GM12878 (cell line): Measurements from ENCODE around the gene PIGQ. TPM values are rescaled to one million over a fixed set of nuclear protein-coding genes. Genes with fewer than 3 reads are reported as not detected.
A peak's percentile ranks its signal among the peaks of the same experiment; 100 is the strongest.

Experiments used
- BACH1 ChIP-seq: fragments of 450-650 bp; IDR thresholded peaks from 2 replicates; pipeline ENCODE4 v1.6.1; 2017; ENCODE audit warnings: mild to moderate bottlenecking, borderline replicate concordance
- CBX5 ChIP-seq: sonication (generic); IDR thresholded peaks from 2 replicates; pipeline ENCODE4 v1.6.1; 2016; ENCODE audit warnings: low read depth, moderate library complexity, mild to moderate bottlenecking, inconsistent platforms
- CHD1 ChIP-seq: IDR thresholded peaks from 2 replicates; pipeline ENCODE4 v1.6.1; 2012; ENCODE audit warnings: low read depth, low read length, improper control_type of control experiment
- GATAD2B ChIP-seq: fragments of 450-650 bp; conservative IDR thresholded peaks from 2 replicates; pipeline ENCODE4 v1.6.1; 2017; ENCODE audit warnings: low read depth, mild to moderate bottlenecking, moderate library complexity
- HDAC6 ChIP-seq: fragments of 200-600 bp; sonication (generic); IDR thresholded peaks from one replicate; pipeline ENCODE4 v1.8.0; 2017; ENCODE audit warnings: antibody characterized with exemption; ENCODE audit not compliant: unreplicated experiment
- IKZF2 ChIP-seq, 2 experiments: fragments of 450-650 bp; IDR thresholded peaks; 2 replicates each; pipeline ENCODE4 v1.6.1; 2017; ENCODE audit warnings: mild to moderate bottlenecking in 2 of 2, moderate library complexity in 2 of 2
- IRF3 ChIP-seq: fragments of 450-650 bp; IDR thresholded peaks from 2 replicates; pipeline ENCODE4 v1.6.1; 2014; ENCODE audit warnings: mild to moderate bottlenecking
- MXI1 ChIP-seq: fragments of 150-350 bp; IDR thresholded peaks from 2 replicates; pipeline ENCODE4 v1.6.1; 2011; ENCODE audit warnings: low read depth, mild to moderate bottlenecking, inconsistent platforms, low read length, improper control_type of control experiment
- MYC ChIP-seq: IDR thresholded peaks from 2 replicates; pipeline ENCODE4 v1.6.1; 2011; ENCODE audit warnings: mild to moderate bottlenecking, low read length, moderate library complexity, inconsistent platforms; ENCODE audit not compliant: insufficient read depth, insufficient replicate concordance, insufficient read length, severe bottlenecking
- NR2C1 ChIP-seq: fragments of 450-650 bp; IDR thresholded peaks from 2 replicates; pipeline ENCODE4 v1.6.1; 2017; ENCODE audit warnings: antibody characterized with exemption, mild to moderate bottlenecking, moderate library complexity
- NR2F1 ChIP-seq: fragments of 450-650 bp; conservative IDR thresholded peaks from 2 replicates; pipeline ENCODE4 v1.6.1; 2017; ENCODE audit warnings: mild to moderate bottlenecking
- POLR2A ChIP-seq: IDR thresholded peaks from 2 replicates; pipeline ENCODE4 v1.6.1; 2011; ENCODE audit warnings: low read depth, mild to moderate bottlenecking, low read length
- RFX5 ChIP-seq: IDR thresholded peaks from 2 replicates; pipeline ENCODE4 v1.6.1; 2011; ENCODE audit warnings: low read depth, low read length, improper control_type of control experiment
- SMARCA5 ChIP-seq: fragments of 450-650 bp; IDR thresholded peaks from 2 replicates; pipeline ENCODE4 v1.6.1; 2017; ENCODE audit warnings: mild to moderate bottlenecking
- ZBED1 ChIP-seq: IDR thresholded peaks from 2 replicates; pipeline ENCODE4 v1.6.1; 2016; ENCODE audit warnings: borderline replicate concordance
- polyA plus RNA-seq, 11 experiments: library from polyadenylated mRNA; depleted of rRNA in 4 of 11; unstranded in 6 of 11; stranded (reverse) in 5 of 11; fragments of >200 nt; fragmentation: Nextera tagmentation in 4 of 11; fragmentation: Illumina TruSeq in 1 of 11; extraction: Ambion mirVana in 4 of 11; extraction: Trizol in 1 of 11; gene quantifications; 1 replicate in 1 of 11; 2 replicates in 10 of 11; pipeline versions ENCODE4 v1.2.1 to v1.2.3, GENCODE V29; 2011 to 2016; ENCODE audit warnings: inconsistent platforms in 2 of 11, missing spikeins in 2 of 11, low read depth in 1 of 11
- total RNA-seq, 4 experiments: library from RNA; depleted of rRNA in 3 of 4; stranded (reverse); fragments of >200 nt in 3 of 4; fragmentation: Illumina TruSeq in 1 of 4; extraction: Trizol in 1 of 4; gene quantifications; 2 replicates each; pipeline versions ENCODE4 v1.2.1 to v1.2.3, GENCODE V29; 2013 to 2021
- TF ChIP-seq, protein P1 (sequence below): fragments of 450-650 bp; IDR thresholded peaks from 2 replicates; pipeline ENCODE4 v1.6.1; 2017; ENCODE audit warnings: borderline replicate concordance
- TF ChIP-seq, protein P2 (sequence below): fragments of 450-650 bp; formaldehyde crosslinking; IDR thresholded peaks from 2 replicates; pipeline ENCODE4 v1.4.0; 2022; ENCODE audit warnings: mild to moderate bottlenecking, moderate library complexity
- TF ChIP-seq, protein P3 (sequence below): fragments of 450-650 bp; IDR thresholded peaks from 2 replicates; pipeline ENCODE4 v1.6.1; 2017; ENCODE audit warnings: low read depth, mild to moderate bottlenecking, moderate library complexity
- TF ChIP-seq, protein P4 (sequence below): fragments of 450-650 bp; IDR thresholded peaks from 2 replicates; pipeline ENCODE4 v1.6.1; 2017; ENCODE audit warnings: mild to moderate bottlenecking, moderate library complexity

Gene PIGQ
- total and polyA plus RNA-seq, 10 of the 15 experiments (the other 5 are each of a cell fraction or from before 2014, with no cell fraction given) = 1.8 to 31.3 (median 17.5) TPM; not detected in 1

DNA sequence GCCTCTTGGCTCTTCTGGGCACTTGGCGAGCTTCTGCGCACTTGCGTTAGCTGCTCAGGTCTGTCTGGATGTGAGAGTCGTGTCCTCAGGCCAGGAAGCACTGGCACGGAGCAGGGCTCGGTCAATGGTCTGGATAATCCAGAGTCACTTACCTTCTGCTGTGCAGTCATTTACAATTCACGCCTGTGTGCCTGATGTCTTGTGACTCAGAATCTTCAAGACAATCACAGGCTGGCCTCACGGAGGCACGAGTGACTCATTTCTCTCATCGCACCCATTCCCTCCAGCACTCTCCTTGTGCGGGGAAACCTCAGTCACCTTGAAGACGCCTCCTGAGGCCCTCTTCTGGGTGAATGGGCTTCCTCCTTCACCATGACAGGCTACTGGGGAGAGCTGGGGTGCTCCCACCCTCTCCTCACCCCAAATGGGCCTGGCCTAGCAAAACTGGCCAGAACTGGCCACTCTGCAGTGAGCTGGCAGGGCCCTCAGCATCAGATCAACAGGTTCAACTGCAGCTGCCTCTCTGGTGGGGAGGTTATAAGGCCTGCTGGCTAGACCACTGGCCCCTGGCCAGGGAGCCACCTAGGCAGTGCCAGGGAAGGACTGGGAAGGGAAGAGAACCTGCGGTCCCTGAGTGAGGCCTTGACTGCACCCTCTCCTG lies 44.1 kb upstream of the PIGQ start (continued):
- TF ChIP-seq BACH1 = no peak; the same call in 1 of the 2 replicates
- TF ChIP-seq ZBED1 = no peak
- TF ChIP-seq IKZF2 (IDR thresholded peaks at IDR 0.05) = peak in 1 of 2 experiments; percentile 77; a peak in 2 of 4 replicates
- no peak for TF ChIP-seq IRF3
- TF ChIP-seq MXI1 = 0 out of 2 replicates have a peak, but pooled peaks have one; percentile 14
- TF ChIP-seq SMARCA5 = 0 out of 2 replicates have a peak, but pooled peaks have one; percentile 17
- peak; percentile 84; the same call in 1 of the 2 replicates for TF ChIP-seq CHD1
- TF ChIP-seq, protein P1, sequence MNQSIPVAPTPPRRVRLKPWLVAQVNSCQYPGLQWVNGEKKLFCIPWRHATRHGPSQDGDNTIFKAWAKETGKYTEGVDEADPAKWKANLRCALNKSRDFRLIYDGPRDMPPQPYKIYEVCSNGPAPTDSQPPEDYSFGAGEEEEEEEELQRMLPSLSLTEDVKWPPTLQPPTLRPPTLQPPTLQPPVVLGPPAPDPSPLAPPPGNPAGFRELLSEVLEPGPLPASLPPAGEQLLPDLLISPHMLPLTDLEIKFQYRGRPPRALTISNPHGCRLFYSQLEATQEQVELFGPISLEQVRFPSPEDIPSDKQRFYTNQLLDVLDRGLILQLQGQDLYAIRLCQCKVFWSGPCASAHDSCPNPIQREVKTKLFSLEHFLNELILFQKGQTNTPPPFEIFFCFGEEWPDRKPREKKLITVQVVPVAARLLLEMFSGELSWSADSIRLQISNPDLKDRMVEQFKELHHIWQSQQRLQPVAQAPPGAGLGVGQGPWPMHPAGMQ = no peak
- no peak for TF ChIP-seq MYC
- TF ChIP-seq RFX5 = no peak
- TF ChIP-seq GATAD2B = no peak; the same call in 1 of the 2 replicates
- TF ChIP-seq, protein P2, sequence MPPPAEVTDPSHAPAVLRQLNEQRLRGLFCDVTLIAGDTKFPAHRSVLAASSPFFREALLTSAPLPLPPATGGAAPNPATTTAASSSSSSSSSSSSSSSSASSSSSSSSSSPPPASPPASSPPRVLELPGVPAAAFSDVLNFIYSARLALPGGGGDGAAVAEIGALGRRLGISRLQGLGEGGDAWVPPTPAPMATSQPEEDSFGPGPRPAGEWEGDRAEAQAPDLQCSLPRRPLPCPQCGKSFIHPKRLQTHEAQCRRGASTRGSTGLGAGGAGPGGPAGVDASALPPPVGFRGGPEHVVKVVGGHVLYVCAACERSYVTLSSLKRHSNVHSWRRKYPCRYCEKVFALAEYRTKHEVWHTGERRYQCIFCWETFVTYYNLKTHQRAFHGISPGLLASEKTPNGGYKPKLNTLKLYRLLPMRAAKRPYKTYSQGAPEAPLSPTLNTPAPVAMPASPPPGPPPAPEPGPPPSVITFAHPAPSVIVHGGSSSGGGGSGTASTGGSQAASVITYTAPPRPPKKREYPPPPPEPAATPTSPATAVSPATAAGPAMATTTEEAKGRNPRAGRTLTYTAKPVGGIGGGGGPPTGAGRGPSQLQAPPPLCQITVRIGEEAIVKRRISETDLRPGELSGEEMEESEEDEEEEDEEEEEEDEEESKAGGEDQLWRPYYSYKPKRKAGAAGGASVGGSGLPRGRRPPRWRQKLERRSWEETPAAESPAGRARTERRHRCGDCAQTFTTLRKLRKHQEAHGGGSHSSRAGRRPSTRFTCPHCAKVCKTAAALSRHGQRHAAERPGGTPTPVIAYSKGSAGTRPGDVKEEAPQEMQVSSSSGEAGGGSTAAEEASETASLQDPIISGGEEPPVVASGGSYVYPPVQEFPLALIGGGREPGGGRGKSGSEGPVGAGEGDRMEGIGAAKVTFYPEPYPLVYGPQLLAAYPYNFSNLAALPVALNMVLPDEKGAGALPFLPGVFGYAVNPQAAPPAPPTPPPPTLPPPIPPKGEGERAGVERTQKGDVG (CRISPR knock-in tag) = no peak
- peak; percentile 57 for TF ChIP-seq POLR2A
- no peak for TF ChIP-seq NR2C1
- TF ChIP-seq, protein P3, sequence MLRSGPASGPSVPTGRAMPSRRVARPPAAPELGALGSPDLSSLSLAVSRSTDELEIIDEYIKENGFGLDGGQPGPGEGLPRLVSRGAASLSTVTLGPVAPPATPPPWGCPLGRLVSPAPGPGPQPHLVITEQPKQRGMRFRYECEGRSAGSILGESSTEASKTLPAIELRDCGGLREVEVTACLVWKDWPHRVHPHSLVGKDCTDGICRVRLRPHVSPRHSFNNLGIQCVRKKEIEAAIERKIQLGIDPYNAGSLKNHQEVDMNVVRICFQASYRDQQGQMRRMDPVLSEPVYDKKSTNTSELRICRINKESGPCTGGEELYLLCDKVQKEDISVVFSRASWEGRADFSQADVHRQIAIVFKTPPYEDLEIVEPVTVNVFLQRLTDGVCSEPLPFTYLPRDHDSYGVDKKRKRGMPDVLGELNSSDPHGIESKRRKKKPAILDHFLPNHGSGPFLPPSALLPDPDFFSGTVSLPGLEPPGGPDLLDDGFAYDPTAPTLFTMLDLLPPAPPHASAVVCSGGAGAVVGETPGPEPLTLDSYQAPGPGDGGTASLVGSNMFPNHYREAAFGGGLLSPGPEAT = peak; percentile 64; the same call in 1 of the 2 replicates
- TF ChIP-seq, protein P4, sequence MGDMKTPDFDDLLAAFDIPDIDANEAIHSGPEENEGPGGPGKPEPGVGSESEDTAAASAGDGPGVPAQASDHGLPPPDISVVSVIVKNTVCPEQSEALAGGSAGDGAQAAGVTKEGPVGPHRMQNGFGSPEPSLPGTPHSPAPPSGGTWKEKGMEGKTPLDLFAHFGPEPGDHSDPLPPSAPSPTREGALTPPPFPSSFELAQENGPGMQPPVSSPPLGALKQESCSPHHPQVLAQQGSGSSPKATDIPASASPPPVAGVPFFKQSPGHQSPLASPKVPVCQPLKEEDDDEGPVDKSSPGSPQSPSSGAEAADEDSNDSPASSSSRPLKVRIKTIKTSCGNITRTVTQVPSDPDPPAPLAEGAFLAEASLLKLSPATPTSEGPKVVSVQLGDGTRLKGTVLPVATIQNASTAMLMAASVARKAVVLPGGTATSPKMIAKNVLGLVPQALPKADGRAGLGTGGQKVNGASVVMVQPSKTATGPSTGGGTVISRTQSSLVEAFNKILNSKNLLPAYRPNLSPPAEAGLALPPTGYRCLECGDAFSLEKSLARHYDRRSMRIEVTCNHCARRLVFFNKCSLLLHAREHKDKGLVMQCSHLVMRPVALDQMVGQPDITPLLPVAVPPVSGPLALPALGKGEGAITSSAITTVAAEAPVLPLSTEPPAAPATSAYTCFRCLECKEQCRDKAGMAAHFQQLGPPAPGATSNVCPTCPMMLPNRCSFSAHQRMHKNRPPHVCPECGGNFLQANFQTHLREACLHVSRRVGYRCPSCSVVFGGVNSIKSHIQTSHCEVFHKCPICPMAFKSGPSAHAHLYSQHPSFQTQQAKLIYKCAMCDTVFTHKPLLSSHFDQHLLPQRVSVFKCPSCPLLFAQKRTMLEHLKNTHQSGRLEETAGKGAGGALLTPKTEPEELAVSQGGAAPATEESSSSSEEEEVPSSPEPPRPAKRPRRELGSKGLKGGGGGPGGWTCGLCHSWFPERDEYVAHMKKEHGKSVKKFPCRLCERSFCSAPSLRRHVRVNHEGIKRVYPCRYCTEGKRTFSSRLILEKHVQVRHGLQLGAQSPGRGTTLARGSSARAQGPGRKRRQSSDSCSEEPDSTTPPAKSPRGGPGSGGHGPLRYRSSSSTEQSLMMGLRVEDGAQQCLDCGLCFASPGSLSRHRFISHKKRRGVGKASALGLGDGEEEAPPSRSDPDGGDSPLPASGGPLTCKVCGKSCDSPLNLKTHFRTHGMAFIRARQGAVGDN = no peak; the same call in 1 of the 2 replicates
- no peak for TF ChIP-seq HDAC6
- TF ChIP-seq CBX5 = no peak
- TF ChIP-seq NR2F1 = 0 out of 2 replicates have a peak, but pooled peaks have one; percentile 20
